HepG2 (cell line): ENCODE results near the gene COL9A3. TPM values are rescaled to one million over a fixed set of nuclear protein-coding genes. Genes with fewer than 3 reads are reported as not detected.
A peak's percentile ranks its signal among the peaks of the same experiment; 100 is the strongest.

Experiments used
- AHR ChIP-seq: IDR thresholded peaks from 2 replicates; pipeline ENCODE4 v1.6.1; 2018; ENCODE audit warnings: missing genetic modification reagents, missing compliant biosample characterization
- CBFB ChIP-seq: sonication (generic); formaldehyde crosslinking; IDR thresholded peaks from 2 replicates; pipeline ENCODE4 v1.4.0; 2020; ENCODE audit warnings: missing genetic modification reagents
- DBP ChIP-seq: sonication (generic); formaldehyde crosslinking; IDR thresholded peaks from 2 replicates; pipeline ENCODE4 v1.4.0; 2020; ENCODE audit warnings: missing genetic modification reagents; ENCODE audit errors: not compliant biosample characterization
- JDP2 ChIP-seq: sonication (generic); formaldehyde crosslinking; IDR thresholded peaks from 2 replicates; pipeline ENCODE4 v1.8.1; 2022; ENCODE audit warnings: missing genetic modification reagents, borderline replicate concordance
- MXD4 ChIP-seq: IDR thresholded peaks from 2 replicates; pipeline ENCODE4 v1.6.1; 2016; ENCODE audit warnings: mild to moderate bottlenecking, missing biosample characterization, missing genetic modification reagents
- NONO ChIP-seq, 2 experiments: fragments of 450-650 bp in 1 of 2; sonication (generic) in 1 of 2; formaldehyde crosslinking in 1 of 2; IDR thresholded peaks in 1 of 2; conservative IDR thresholded peaks in 1 of 2; 2 replicates each; pipeline versions ENCODE4 v1.6.1 to v1.8.0; 2017 to 2022; ENCODE audit warnings: mild to moderate bottlenecking in 1 of 2, missing genetic modification reagents in 1 of 2, moderate library complexity in 1 of 2
- NR2F6 ChIP-seq, 2 experiments: IDR thresholded peaks; 2 replicates each; pipeline ENCODE4 v1.6.1; 2016; ENCODE audit warnings: antibody characterized with exemption in 1 of 2, mild to moderate bottlenecking in 1 of 2
- PRDM15 ChIP-seq: sonication (generic); formaldehyde crosslinking; IDR thresholded peaks from 2 replicates; pipeline ENCODE4 v1.4.0; 2020; ENCODE audit warnings: missing genetic modification reagents
- RBFOX2 ChIP-seq: fragments of 200-400 bp; formaldehyde crosslinking; IDR thresholded peaks from 2 replicates; pipeline ENCODE4 v1.6.1; 2017; ENCODE audit warnings: low read depth, mild to moderate bottlenecking, low read length
- RNF2 ChIP-seq: fragments of 450-650 bp; conservative IDR thresholded peaks from 2 replicates; pipeline ENCODE4 v1.6.1; 2016; ENCODE audit warnings: low read depth
- RXRA ChIP-seq: sonication (generic); formaldehyde crosslinking; IDR thresholded peaks from 2 replicates; pipeline ENCODE4 v1.5.1; 2020; ENCODE audit warnings: missing genetic modification reagents
- SKI ChIP-seq: fragments of 450-650 bp; IDR thresholded peaks from one replicate; pipeline ENCODE4 v1.6.1; 2018; ENCODE audit warnings: mild to moderate bottlenecking; ENCODE audit not compliant: partially characterized antibody
- TCF12 ChIP-seq, 2 experiments: fragments of 450-650 bp in 1 of 2; sonication (generic) in 1 of 2; formaldehyde crosslinking in 1 of 2; IDR thresholded peaks; 2 replicates each; pipeline versions ENCODE4 v1.6.1 to v1.8.0; 2017 to 2022; ENCODE audit warnings: antibody characterized with exemption in 1 of 2, mild to moderate bottlenecking in 1 of 2, missing genetic modification reagents in 1 of 2, moderate library complexity in 1 of 2
- TFE3 ChIP-seq: IDR thresholded peaks from 2 replicates; pipeline ENCODE4 v1.6.1; 2016
- ZC3H13 ChIP-seq: sonication (generic); formaldehyde crosslinking; IDR thresholded peaks from 2 replicates; pipeline ENCODE4 v1.8.1; 2023; ENCODE audit warnings: mild to moderate bottlenecking, missing genetic modification reagents, moderate library complexity
- ZNF12 ChIP-seq: sonication (generic); formaldehyde crosslinking; IDR thresholded peaks from 2 replicates; pipeline ENCODE4 v1.5.0; 2020; ENCODE audit warnings: missing genetic modification reagents
- ZNF230 ChIP-seq: sonication (generic); formaldehyde crosslinking; IDR thresholded peaks from 2 replicates; pipeline ENCODE4 v1.4.0; 2020; ENCODE audit warnings: mild to moderate bottlenecking, missing genetic modification reagents
- ZNF234 ChIP-seq: sonication (generic); formaldehyde crosslinking; conservative IDR thresholded peaks from 2 replicates; pipeline ENCODE4 v1.5.1; 2020; ENCODE audit warnings: mild to moderate bottlenecking, missing genetic modification reagents
- ZNF235 ChIP-seq: sonication (generic); formaldehyde crosslinking; IDR thresholded peaks from 2 replicates; pipeline ENCODE4 v1.8.1; 2023; ENCODE audit warnings: mild to moderate bottlenecking, missing genetic modification reagents, borderline replicate concordance
- ZNF354B ChIP-seq: sonication (generic); formaldehyde crosslinking; IDR thresholded peaks from 2 replicates; pipeline ENCODE4 v1.8.0; 2022; ENCODE audit warnings: mild to moderate bottlenecking, missing genetic modification reagents
- ZNF607 ChIP-seq: sonication (generic); formaldehyde crosslinking; IDR thresholded peaks from 2 replicates; pipeline ENCODE4 v1.5.1; 2020; ENCODE audit warnings: missing genetic modification reagents, mild to moderate bottlenecking, borderline replicate concordance
- ZNF761 ChIP-seq: sonication (generic); formaldehyde crosslinking; conservative IDR thresholded peaks from 2 replicates; pipeline ENCODE4 v1.4.0; 2020; ENCODE audit warnings: mild to moderate bottlenecking, missing genetic modification reagents
- ZNF841 ChIP-seq: sonication (generic); formaldehyde crosslinking; IDR thresholded peaks from 2 replicates; pipeline ENCODE4 v1.8.1; 2023; ENCODE audit warnings: missing genetic modification reagents, borderline replicate concordance
- ZSCAN9 ChIP-seq: IDR thresholded peaks from 2 replicates; pipeline ENCODE4 v1.6.1; 2016; ENCODE audit warnings: borderline replicate concordance
- polyA plus RNA-seq, 8 experiments: library from polyadenylated mRNA; depleted of rRNA in 3 of 8; stranded (reverse) in 7 of 8; unstranded in 1 of 8; fragments of >200 nt; fragmentation: Illumina TruSeq in 4 of 8; extraction: Trizol in 4 of 8; gene quantifications; 2 replicates each; pipeline versions ENCODE4 v1.2.1 to v1.2.3, GENCODE V29; 2011 to 2016; ENCODE audit warnings: low read depth in 4 of 8, missing spikeins in 1 of 8, mixed read lengths in 1 of 8; ENCODE audit not compliant: insufficient read depth in 1 of 8
- total RNA-seq, 5 experiments: library from RNA; depleted of rRNA; stranded (reverse); fragments of >200 nt; fragmentation: Illumina TruSeq; extraction: Trizol; gene quantifications; 2 replicates each; pipeline ENCODE4 v1.2.3, GENCODE V29; 2016; ENCODE audit warnings: low read depth in 1 of 5

The COL9A3 gene
- total and polyA plus RNA-seq, 2 of the 13 experiments (the other 11 are each of a cell fraction or from before 2014, with no cell fraction given) = 155 to 204 TPM

- peak; percentile 89 for TF ChIP-seq ZSCAN9
- no peak for TF ChIP-seq ZNF230 (CRISPR knock-in tag)
- TF ChIP-seq JDP2 (CRISPR knock-in tag) = no peak
- TF ChIP-seq RNF2 = no peak
- no peak; the same call in 1 of the 2 replicates for TF ChIP-seq ZNF12
- no peak for TF ChIP-seq RBFOX2
- TF ChIP-seq NR2F6 (IDR thresholded peaks at IDR 0.05) = 0 out of 2 replicates have a peak, but pooled peaks have one; percentile 31
- TF ChIP-seq NR2F6 (CRISPR knock-in tag; IDR thresholded peaks at IDR 0.05) = peak; percentile 80; the same call in 1 of the 2 replicates
- TF ChIP-seq SKI = peak; percentile 77
- no peak for TF ChIP-seq CBFB (CRISPR knock-in tag)
- TF ChIP-seq RXRA = peak; percentile 70
- no peak for TF ChIP-seq NONO (IDR thresholded peaks at IDR 0.05)
- peak; percentile 73; the same call in 1 of the 2 replicates for TF ChIP-seq NONO (CRISPR knock-in tag; conservative IDR thresholded peaks at IDR 0.05)
- TF ChIP-seq ZNF841 (CRISPR knock-in tag) = no peak
- TF ChIP-seq PRDM15 (CRISPR knock-in tag) = no peak
- 0 out of 2 replicates have a peak, but pooled peaks have one; percentile 61 for TF ChIP-seq ZNF235
- 0 out of 2 replicates have a peak, but pooled peaks have one; percentile 40 for TF ChIP-seq TFE3
- no peak for TF ChIP-seq ZNF234
- no peak for TF ChIP-seq ZNF761 (CRISPR knock-in tag)
- TF ChIP-seq DBP (CRISPR knock-in tag) = no peak
- TF ChIP-seq ZC3H13 (CRISPR knock-in tag) = no peak
- no peak for TF ChIP-seq ZNF354B (CRISPR knock-in tag)
- TF ChIP-seq TCF12 (IDR thresholded peaks at IDR 0.05) = no peak
- TF ChIP-seq TCF12 (CRISPR knock-in tag; IDR thresholded peaks at IDR 0.05) = no peak
- peak; percentile 38; the same call in 1 of the 2 replicates for TF ChIP-seq ZNF607 (CRISPR knock-in tag)
- TF ChIP-seq MXD4 (CRISPR knock-in tag) = peak; percentile 45; the same call in 1 of the 2 replicates
- peak; percentile 64; the same call in 1 of the 2 replicates for TF ChIP-seq AHR
Observed at GRCh38 chr20:62791301-62792181, 25.3 kb upstream of the COL9A3 start (continued).
